Stomach (tissue), 9 donors: ENCODE data around the gene MCC. TPM values are rescaled to one million over a fixed set of nuclear protein-coding genes. Genes with fewer than 3 reads are reported as not detected.

Experiments used
- DNase-seq, 2 donors: peaks; one replicate each; pipeline versions ENCODE4 v3.0.0 to v3.0.0-alpha.2; 2013 to 2019
- H3K27ac ChIP-seq, 5 donors: fragments of 200-600 bp in 4 of 5; sonication (generic) in 4 of 5; one replicate each; pipeline ENCODE4 v1.5.1; 2013 to 2019; ENCODE audit warnings: mild to moderate bottlenecking in 1 of 5, moderate library complexity in 1 of 5
- H3K27me3 ChIP-seq, 3 donors: fragments of 200-600 bp; sonication (generic); one replicate each; pipeline ENCODE4 v1.5.1; 2017 to 2019; ENCODE audit warnings: mixed run types in 1 of 3
- H3K36me3 ChIP-seq, 4 donors: fragments of 200-600 bp; sonication (generic); 1 replicate in 3 of 4; 2 replicates in 1 of 4; pipeline ENCODE4 v1.5.1; 2016 to 2019
- H3K4me1 ChIP-seq, 4 donors: fragments of 200-600 bp; sonication (generic); one replicate each; pipeline ENCODE4 v1.5.1; 2016 to 2019
- H3K4me3 ChIP-seq, 4 donors: fragments of 200-600 bp; sonication (generic) in 3 of 4; one replicate each; pipeline ENCODE4 v1.5.1; 2016 to 2019; ENCODE audit warnings: mild to moderate bottlenecking in 1 of 4
- H3K9me3 ChIP-seq, 4 donors: fragments of 200-600 bp; sonication (generic); one replicate each; pipeline ENCODE4 v1.5.1; 2016 to 2019
- EP300 ChIP-seq: sonication (generic); formaldehyde crosslinking; IDR thresholded peaks from one replicate; pipeline ENCODE4 v1.6.1; 2017; ENCODE audit warnings: antibody characterized with exemption
- POLR2A ChIP-seq, 4 donors: fragments of 450-650 bp; IDR thresholded peaks; one replicate each; pipeline ENCODE4 v1.6.1; 2016; ENCODE audit warnings: antibody characterized with exemption in 4 of 4, control low read depth in 2 of 4, mild to moderate bottlenecking in 1 of 4, moderate library complexity in 1 of 4
- POLR2AphosphoS5 ChIP-seq, 3 donors: sonication (generic); formaldehyde crosslinking; IDR thresholded peaks; one replicate each; pipeline ENCODE4 v1.6.1; 2016; ENCODE audit warnings: antibody characterized with exemption in 3 of 3
- WGBS, 5 donors: extraction: QIAGEN DNeasy Blood & Tissue Kit in 3 of 5; methylation state at CpG; one replicate each; pipeline versions ENCODE4 v1.1.5 to v1.1.7; 2013 to 2018; 5-methylcytosine and 5-hydroxymethylcytosine counted together
- intact Hi-C: fragments of 100-400 bp; cut with DNase I; formaldehyde crosslinking; loops from one replicate; pipeline ENCODE4 v1.15.1; 2023; ENCODE audit warnings: low total_unique reads
- polyA plus RNA-seq, 3 donors: library from polyadenylated mRNA; stranded (reverse); fragments of 200-250 nt; gene quantifications; one replicate each; pipeline ENCODE4 v1.2.3, GENCODE V29; 2013
- total RNA-seq, 5 donors: library from RNA; depleted of rRNA; stranded (reverse); fragments of >200 nt; gene quantifications; one replicate each; pipeline versions ENCODE4 v1.1.0 to v1.2.3, GENCODE V29; 2014 to 2016
- TF ChIP-seq, protein P1 (sequence below), 7 experiments: fragments of 450-650 bp in 4 of 7; fragments of 200-600 bp in 3 of 7; sonication (generic) in 3 of 7; IDR thresholded peaks; one replicate each; pipeline ENCODE4 v1.5.1; 2016 to 2019; ENCODE audit warnings: antibody characterized with exemption in 7 of 7, control low read depth in 2 of 7, mild to moderate bottlenecking in 1 of 7
- donor health status: healthy with polysubstance abuse.
- donor health status: Bipolar disorder and iron deficiency.
- donor health status: healthy.

The MCC gene
- total and polyA plus RNA-seq, 8 donors: 3.8 to 35.1 (median 8.9) TPM

DNA sequence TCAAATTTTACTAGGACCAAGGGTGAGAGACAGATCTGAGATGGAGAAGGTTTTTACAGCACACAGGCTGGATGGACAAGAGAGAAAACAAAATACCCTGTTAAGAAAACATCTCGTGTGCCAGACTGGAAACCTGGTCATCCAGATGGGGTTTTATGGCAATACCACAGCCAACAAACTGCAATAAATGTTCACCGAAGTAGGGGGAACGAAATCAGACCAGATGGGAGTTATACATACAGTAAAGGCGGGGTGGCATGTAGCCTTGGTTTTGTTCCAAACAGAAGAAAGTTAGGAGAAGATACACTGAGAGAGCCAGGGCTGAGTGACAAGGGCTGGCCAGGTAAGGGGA, 448.3 kb downstream of the MCC start:
- Histone ChIP-seq H3K4me1 (peaks cover 0 to 14% (median 6%) of the 10 kb centered on the region in 4 donors), H3K36me3 (peaks cover 0 to 18% (median 8%) of the 10 kb centered on the region in 4 donors), H3K27me3 (no peaks in the 10 kb centered on the region), H3K9me3 (no peaks in the 10 kb centered on the region), H3K27ac (no peak overlapping the region), H3K4me3 (no peak overlapping the region)
- no peak for DNase-seq
- TF ChIP-seq EP300 (no peak), POLR2A (IDR thresholded peaks at IDR 0.05) (no peak), POLR2AphosphoS5 (IDR thresholded peaks at IDR 0.05) (no peak)
- TF ChIP-seq, protein P1, sequence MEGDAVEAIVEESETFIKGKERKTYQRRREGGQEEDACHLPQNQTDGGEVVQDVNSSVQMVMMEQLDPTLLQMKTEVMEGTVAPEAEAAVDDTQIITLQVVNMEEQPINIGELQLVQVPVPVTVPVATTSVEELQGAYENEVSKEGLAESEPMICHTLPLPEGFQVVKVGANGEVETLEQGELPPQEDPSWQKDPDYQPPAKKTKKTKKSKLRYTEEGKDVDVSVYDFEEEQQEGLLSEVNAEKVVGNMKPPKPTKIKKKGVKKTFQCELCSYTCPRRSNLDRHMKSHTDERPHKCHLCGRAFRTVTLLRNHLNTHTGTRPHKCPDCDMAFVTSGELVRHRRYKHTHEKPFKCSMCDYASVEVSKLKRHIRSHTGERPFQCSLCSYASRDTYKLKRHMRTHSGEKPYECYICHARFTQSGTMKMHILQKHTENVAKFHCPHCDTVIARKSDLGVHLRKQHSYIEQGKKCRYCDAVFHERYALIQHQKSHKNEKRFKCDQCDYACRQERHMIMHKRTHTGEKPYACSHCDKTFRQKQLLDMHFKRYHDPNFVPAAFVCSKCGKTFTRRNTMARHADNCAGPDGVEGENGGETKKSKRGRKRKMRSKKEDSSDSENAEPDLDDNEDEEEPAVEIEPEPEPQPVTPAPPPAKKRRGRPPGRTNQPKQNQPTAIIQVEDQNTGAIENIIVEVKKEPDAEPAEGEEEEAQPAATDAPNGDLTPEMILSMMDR (IDR thresholded peaks at IDR 0.05): no peak
- intact Hi-C loops: no loop called here
- WGBS, 5 donors: 81 to 94% (median 89%) methylated on average over 4 of the region's 4 CpGs

DNA sequence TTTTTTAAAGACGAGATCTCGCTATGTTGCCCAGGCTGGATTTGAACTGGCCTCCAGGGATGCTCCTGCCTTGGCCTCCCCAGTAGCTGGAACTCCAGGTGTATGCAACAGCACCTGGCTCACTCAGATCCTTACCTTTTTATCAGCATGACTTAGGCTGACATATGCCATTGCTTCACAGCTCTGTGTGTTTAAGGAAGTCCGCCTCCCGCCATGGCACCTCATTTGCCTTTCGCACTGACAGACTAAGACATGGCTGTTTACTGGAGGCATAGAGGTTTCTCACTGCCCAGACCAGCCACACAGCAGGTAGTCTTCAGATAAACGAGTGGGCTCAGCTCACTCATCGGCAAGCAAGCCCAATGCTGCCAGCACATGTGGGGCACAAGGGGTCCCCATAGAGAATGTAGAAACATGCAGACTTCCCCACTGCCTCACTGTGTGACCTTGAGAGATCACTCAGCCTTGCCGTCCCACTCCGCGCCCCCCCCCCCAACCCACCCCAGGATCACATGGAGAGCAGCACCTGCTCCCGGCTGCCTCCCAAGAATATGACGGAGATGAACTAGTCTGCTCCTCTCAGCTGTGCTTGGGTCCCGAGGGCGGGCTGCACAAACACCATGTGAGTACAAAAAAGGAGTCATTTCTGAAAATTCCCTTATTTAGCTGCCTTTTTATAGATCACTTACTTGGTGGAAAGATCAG, 448.9 kb downstream of the MCC start:
- H3K36me3 ChIP-seq: peaks cover 0 to 18% (median 8%) of the 10 kb centered on the region in 4 donors
- peaks cover 0 to 14% (median 6%) of the 10 kb centered on the region in 4 donors for H3K4me1 ChIP-seq
- TF ChIP-seq POLR2A (IDR thresholded peaks at IDR 0.05) (no peak), POLR2AphosphoS5 (IDR thresholded peaks at IDR 0.05) (no peak), EP300 (no peak)
- TF ChIP-seq, protein P1 (IDR thresholded peaks at IDR 0.05): no peak
- H3K27ac ChIP-seq: no peak overlapping the region
- no peaks in the 10 kb centered on the region for H3K9me3 ChIP-seq
- no peaks in the 10 kb centered on the region for H3K27me3 ChIP-seq
- no peak overlapping the region for H3K4me3 ChIP-seq
- intact Hi-C loops: no loop called here
- WGBS, 5 donors: 80 to 89% (median 86%) methylated on average over 8 to 14 of the region's 14 CpGs
- DNase-seq: no peak

DNA sequence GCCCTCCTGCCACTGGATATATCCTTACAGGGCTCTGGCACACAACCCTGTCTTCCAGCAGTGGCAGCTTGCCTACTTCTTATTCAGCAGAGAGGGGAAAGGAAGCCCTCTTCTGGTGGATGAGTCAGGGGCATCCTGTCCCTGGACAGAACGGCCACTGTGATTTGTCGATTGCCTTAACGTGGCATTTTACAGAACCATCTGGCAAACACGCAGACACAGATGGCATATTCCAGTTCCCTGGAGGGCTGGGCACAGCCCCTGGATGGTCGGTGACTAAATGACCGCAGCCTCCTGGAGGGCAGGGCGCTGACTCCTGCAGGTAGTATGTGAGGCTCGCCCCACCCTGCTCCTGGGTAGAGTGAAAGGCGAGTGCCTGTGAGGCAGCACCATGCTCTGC, 449.5 kb downstream of the MCC start:
- H3K9me3 ChIP-seq: no peaks in the 10 kb centered on the region
- peaks cover 0 to 18% (median 8%) of the 10 kb centered on the region in 4 donors for H3K36me3 ChIP-seq
- intact Hi-C loops: no loop called here
- no peak for DNase-seq
- H3K4me1 ChIP-seq: peaks cover 0 to 12% (median 4%) of the 10 kb centered on the region in 4 donors
- WGBS, 5 donors: 72 to 96% (median 88%) methylated on average over 4 to 9 of the region's 9 CpGs
- H3K4me3 ChIP-seq: no peak overlapping the region
- TF ChIP-seq POLR2AphosphoS5 (IDR thresholded peaks at IDR 0.05) (no peak), EP300 (no peak), POLR2A (IDR thresholded peaks at IDR 0.05) (no peak)
- TF ChIP-seq, protein P1 (IDR thresholded peaks at IDR 0.05): no peak
- no peaks in the 10 kb centered on the region for H3K27me3 ChIP-seq
- H3K27ac ChIP-seq: no peak overlapping the region

- peaks cover 0 to 7% (median 0%) of the 10 kb centered on the region in 4 donors for H3K4me1 ChIP-seq
- no peak for DNase-seq
- H3K9me3 ChIP-seq: no peaks in the 10 kb centered on the region
- no peak for TF ChIP-seq EP300
- TF ChIP-seq, protein P1 (IDR thresholded peaks at IDR 0.05): no peak
- no peak for TF ChIP-seq POLR2AphosphoS5 (IDR thresholded peaks at IDR 0.05)
- TF ChIP-seq POLR2A (IDR thresholded peaks at IDR 0.05): no peak
- no peak overlapping the region for H3K27ac ChIP-seq
- intact Hi-C loops: no loop called here
- WGBS, 5 donors: 91 to 100% (median 97%) methylated on average over 1 of the region's 1 CpG
- no peak overlapping the region for H3K4me3 ChIP-seq
- H3K27me3 ChIP-seq: no peaks in the 10 kb centered on the region
- peaks cover 0 to 18% (median 8%) of the 10 kb centered on the region in 4 donors for H3K36me3 ChIP-seq
Measured at GRCh38 chr5:113038136-113038535, 450.1 kb downstream of the MCC start.
